Spleen (tissue), 7 donors: ENCODE results near the gene ATP7A.

ENCODE experiments used
- CTCF ChIP-seq, 11 experiments: fragments of 200-600 bp in 7 of 11; fragments of 450-650 bp in 4 of 11; sonication (generic) in 4 of 11; IDR thresholded peaks in 8 of 11; conservative IDR thresholded peaks in 3 of 11; 1 replicate in 7 of 11; 2 replicates in 4 of 11; pipeline versions ENCODE4 v1.4.0 to v1.8.0; 2016 to 2021; ENCODE audit warnings: antibody characterized with exemption in 11 of 11, inconsistent platforms in 4 of 11, mild to moderate bottlenecking in 1 of 11
- POLR2AphosphoS5 ChIP-seq, 3 donors: sonication (generic); formaldehyde crosslinking; IDR thresholded peaks; one replicate each; pipeline ENCODE4 v1.5.1; 2017; ENCODE audit warnings: antibody characterized with exemption in 3 of 3
- donor health status: DM: no; HTN: no; CAD: no; lungs with moderate emphysema.
- donor health status: DM: no; HTN: no; CAD: no.
- donor health status: DM: no; HTN: no; CAD: no.

- TF ChIP-seq CTCF (IDR thresholded peaks at IDR 0.05 in 8 of 11, conservative IDR thresholded peaks at IDR 0.05 in 3 of 11), result no peak
- TF ChIP-seq POLR2AphosphoS5 (IDR thresholded peaks at IDR 0.05), result no peak
These were observed 65.3 kb downstream of the ATP7A start for GRCh38 chrX:77975755-77976154.
